SK-N-MC (cell line): Measurements from ENCODE around the gene SLC8A2.

Experiments
- EZH2 ChIP-seq: fragments of 200-600 bp; sonication (generic); IDR thresholded peaks from one replicate; pipeline ENCODE4 v1.6.1; 2017; ENCODE audit warnings: antibody characterized with exemption
- POLR2AphosphoS5 ChIP-seq: IDR thresholded peaks from 2 replicates; pipeline ENCODE4 v1.6.1; 2012; ENCODE audit warnings: mild to moderate bottlenecking, low read depth, low read length, borderline replicate concordance

DNA sequence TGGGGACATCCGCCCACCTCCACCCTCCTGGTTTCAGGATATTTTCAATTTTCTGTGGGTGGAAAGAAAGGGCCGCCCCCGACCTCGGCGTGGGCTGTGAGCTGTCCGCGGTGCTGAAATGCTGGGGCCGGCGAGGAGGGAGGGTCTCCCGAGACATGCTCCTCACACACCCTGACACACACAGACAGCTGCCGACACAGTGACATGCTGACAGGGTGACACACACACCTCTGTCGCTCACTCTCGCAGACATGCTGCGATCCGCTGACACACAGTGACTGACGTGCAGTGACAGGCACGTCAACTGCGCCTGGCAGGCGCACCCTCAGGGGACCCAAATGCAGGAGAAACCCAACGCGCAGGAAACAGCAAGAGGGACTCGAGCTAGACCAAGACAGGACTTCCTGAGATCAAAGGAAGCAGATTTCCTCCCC lies 27.3 kb downstream of the SLC8A2 start:
- TF ChIP-seq EZH2 (no peak), POLR2AphosphoS5 (no peak)
